ENCODE measurements around the gene CD300A. TPM values are rescaled to one million over a fixed set of nuclear protein-coding genes. Genes with fewer than 3 reads are reported as not detected.
A peak's percentile ranks its signal among the peaks of the same experiment; 100 is the strongest.

CD300A gene
- total and polyA plus RNA-seq, 11 donors = 0.64 to 23.2 (median 1.6) TPM

- Histone ChIP-seq H3K27ac (peak overlapping the region in 10 of 12 donors; percentile 67 to 95 (median 90)), H3K27me3 (no peaks in the 10 kb centered on the region), H3K36me3 (peaks cover 0 to 29% (median 9%) of the 10 kb centered on the region in 9 donors), H3K4me1 (peaks cover 5 to 78% (median 55%) of the 10 kb centered on the region in 12 donors), H3K9me3 (no peaks in the 10 kb centered on the region), H3K4me3 (no peak overlapping the region)
- TF ChIP-seq POLR2A (IDR thresholded peaks at IDR 0.05) = no peak
- no peak for TF ChIP-seq CTCF (IDR thresholded peaks at IDR 0.05)
- ATAC-seq (no peak), DNase-seq (no peak)
- intact Hi-C loops (cut with DNase I) = loop anchor here in 1 of 10 donors (10.0 kb wide), 1 partner anchor 230 kb away; the partner anchor contains the start of gene TTYH2
- WGBS, 4 donors = 72 to 84% (median 81%) methylated on average over 7 of the region's 7 CpGs
These were observed 21.3 kb upstream of the CD300A start for GRCh38 chr17:74445158-74445557.

GRCh38 chr17:74446551-74447500, 19.6 kb upstream of the CD300A start:
- H3K4me3 ChIP-seq = peak overlapping the region in 7 of 12 donors; percentile 6 to 32 (median 16)
- H3K27me3 ChIP-seq = no peaks in the 10 kb centered on the region
- 18 to 37% (median 27%) methylated on average over 21 to 31 of the region's 31 CpGs for WGBS, 4 donors
- H3K36me3 ChIP-seq = peaks cover 0 to 16% (median 0%) of the 10 kb centered on the region in 9 donors
- no peaks in the 10 kb centered on the region for H3K9me3 ChIP-seq
- ATAC-seq = peak; percentile 26 to 53 (median 34)
- H3K27ac ChIP-seq = peak overlapping the region; percentile 52 to 99 (median 82)
- DNase-seq = peak; percentile 75 to 88 (median 79)
- TF ChIP-seq POLR2A (IDR thresholded peaks at IDR 0.05) = no peak
- peak in 1 of 12 donors; percentile 14 for TF ChIP-seq CTCF (IDR thresholded peaks at IDR 0.05)
- H3K4me1 ChIP-seq = peaks cover 5 to 82% (median 55%) of the 10 kb centered on the region in 12 donors
- intact Hi-C loops (cut with DNase I) = loop anchor here in 1 of 10 donors (10.0 kb wide), 1 partner anchor 232 kb away; the partner anchor contains the start of gene TTYH2

- ATAC-seq (no peak), DNase-seq (no peak)
- Histone ChIP-seq H3K27ac (peak overlapping the region in 11 of 12 donors; percentile 52 to 99 (median 86)), H3K36me3 (peaks cover 0 to 16% (median 0%) of the 10 kb centered on the region in 9 donors), H3K4me1 (peaks cover under 1 to 83% (median 56%) of the 10 kb centered on the region in 12 donors), H3K27me3 (no peaks in the 10 kb centered on the region), H3K9me3 (no peaks in the 10 kb centered on the region), H3K4me3 (no peak overlapping the region)
- intact Hi-C loops (cut with DNase I) = loop anchor here in 1 of 10 donors (10.0 kb wide), 1 partner anchor 233 kb away; the partner anchor contains the start of gene TTYH2
- WGBS, 4 donors = 89 to 93% (median 91%) methylated on average over 11 of the region's 11 CpGs
- TF ChIP-seq CTCF (IDR thresholded peaks at IDR 0.05) = no peak
These were observed 18.7 kb upstream of the CD300A start for GRCh38 chr17:74447628-74448159.
